Suprapubic skin (tissue), 4 donors: Measurements from ENCODE around the gene GSAP. TPM values are rescaled to one million over a fixed set of nuclear protein-coding genes. Genes with fewer than 3 reads are reported as not detected.

Experiments
- DNase-seq, 2 donors: peaks; one replicate each; pipeline ENCODE4 v3.0.0-alpha.2; 2019; ENCODE audit warnings: low spot score in 2 of 2
- H3K27ac ChIP-seq: fragments of 200-600 bp; sonication (generic); one replicate; pipeline ENCODE4 v1.5.1; 2019
- H3K27me3 ChIP-seq: fragments of 200-600 bp; sonication (generic); one replicate; pipeline ENCODE4 v1.5.1; 2019
- H3K36me3 ChIP-seq: fragments of 200-600 bp; sonication (generic); one replicate; pipeline ENCODE4 v1.5.1; 2019
- H3K4me1 ChIP-seq: fragments of 200-600 bp; sonication (generic); one replicate; pipeline ENCODE4 v1.5.1; 2019
- H3K4me3 ChIP-seq: fragments of 200-600 bp; sonication (generic); one replicate; pipeline ENCODE4 v1.5.1; 2019; ENCODE audit warnings: mild to moderate bottlenecking
- H3K9me3 ChIP-seq: fragments of 200-600 bp; sonication (generic); one replicate; pipeline ENCODE4 v1.5.1; 2019
- CTCF ChIP-seq, 2 donors: fragments of 200-600 bp in 1 of 2; fragments of 450-650 bp in 1 of 2; sonication (generic) in 1 of 2; IDR thresholded peaks; one replicate each; pipeline ENCODE4 v1.5.1; 2016 to 2019; ENCODE audit warnings: antibody characterized with exemption in 2 of 2, mild to moderate bottlenecking in 1 of 2, moderate library complexity in 1 of 2
- EP300 ChIP-seq: sonication (generic); formaldehyde crosslinking; IDR thresholded peaks from one replicate; pipeline ENCODE4 v1.6.1; 2017; ENCODE audit warnings: antibody characterized with exemption
- POLR2A ChIP-seq, 2 donors: fragments of 450-650 bp; IDR thresholded peaks; one replicate each; pipeline ENCODE4 v1.6.1; 2017; ENCODE audit warnings: antibody characterized with exemption in 2 of 2, mild to moderate bottlenecking in 2 of 2, moderate library complexity in 2 of 2
- POLR2AphosphoS5 ChIP-seq, 3 donors: sonication (generic); formaldehyde crosslinking; IDR thresholded peaks; one replicate each; pipeline ENCODE4 v1.6.1; 2017; ENCODE audit warnings: antibody characterized with exemption in 3 of 3
- WGBS: methylation state at CpG from one replicate; pipeline ENCODE4 v1.1.5; 2018; 5-methylcytosine and 5-hydroxymethylcytosine counted together
- total RNA-seq, 4 donors: library from RNA; depleted of rRNA; stranded (reverse); fragments of >200 nt; gene quantifications; one replicate each; pipeline ENCODE4 v1.1.0, GENCODE V29; 2016

GSAP gene
- total RNA-seq, 4 donors from 2014 or later: 11.8 to 52.8 (median 17.2) TPM

DNA sequence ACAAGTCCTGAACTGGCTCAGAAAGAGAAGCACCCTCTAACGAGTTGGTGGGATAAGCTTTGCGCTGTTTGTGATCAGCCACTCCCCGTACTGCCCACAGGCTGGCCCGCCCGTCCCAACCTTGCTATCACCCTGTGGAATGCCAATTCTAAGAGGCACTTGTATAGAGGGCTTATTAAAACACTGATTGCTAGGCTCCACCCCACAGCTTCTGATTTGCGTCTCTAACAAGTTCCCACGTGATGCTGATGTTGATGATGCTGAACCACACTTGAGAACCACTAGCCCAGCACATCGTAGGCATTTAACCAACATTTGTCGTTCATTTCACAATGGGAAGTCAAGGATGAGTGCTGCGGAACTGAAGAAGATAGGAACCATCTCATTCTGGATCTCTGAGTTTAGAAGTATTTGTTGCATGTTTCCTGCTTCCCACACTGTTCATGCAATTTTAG lies 12.7 kb upstream of the GSAP start:
- 86% methylated on average over 10 of the region's 10 CpGs for WGBS
- no peaks in the 10 kb centered on the region for H3K4me1 ChIP-seq
- H3K9me3 ChIP-seq: no peaks in the 10 kb centered on the region
- TF ChIP-seq POLR2A (IDR thresholded peaks at IDR 0.05) (no peak), POLR2AphosphoS5 (IDR thresholded peaks at IDR 0.05) (no peak), CTCF (IDR thresholded peaks at IDR 0.05) (no peak), EP300 (no peak)
- H3K27me3 ChIP-seq: no peaks in the 10 kb centered on the region
- no peak for DNase-seq
- H3K36me3 ChIP-seq: no peaks in the 10 kb centered on the region
- H3K4me3 ChIP-seq: no peak overlapping the region
- H3K27ac ChIP-seq: no peak overlapping the region

DNA sequence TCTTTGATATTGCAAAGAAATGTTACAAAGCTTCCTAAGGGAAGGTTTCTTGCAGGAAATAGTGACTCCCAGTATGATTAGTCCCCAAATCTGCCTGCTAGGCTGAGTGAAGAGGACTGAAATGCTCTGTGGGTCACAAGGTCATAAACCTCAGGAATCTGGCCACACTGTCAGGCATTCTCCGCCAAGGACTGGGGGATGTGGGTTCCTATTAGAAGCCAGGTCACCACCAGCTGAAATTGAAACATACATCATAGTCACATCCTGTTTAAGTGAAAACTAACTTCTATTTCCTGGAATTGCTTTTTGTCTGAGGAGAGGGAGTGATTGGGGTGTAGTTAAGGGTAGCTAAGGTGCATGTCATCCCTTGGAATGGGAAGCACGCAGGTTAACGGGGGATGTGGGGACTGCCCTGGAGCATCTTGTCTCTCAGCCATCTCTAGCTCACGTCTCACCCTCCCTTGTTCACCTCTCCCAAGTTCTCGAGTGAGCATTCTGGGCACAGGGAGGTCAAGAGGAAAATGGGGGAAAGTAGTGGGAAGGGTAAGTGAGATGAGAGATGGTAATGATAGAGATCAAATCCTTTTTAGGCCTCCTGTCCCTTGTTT lies 12.0 kb upstream of the GSAP start:
- Histone ChIP-seq H3K27ac (no peak overlapping the region), H3K9me3 (no peaks in the 10 kb centered on the region)
- whole genome bisulfite sequencing: 78% methylated on average over 5 of the region's 5 CpGs

DNA sequence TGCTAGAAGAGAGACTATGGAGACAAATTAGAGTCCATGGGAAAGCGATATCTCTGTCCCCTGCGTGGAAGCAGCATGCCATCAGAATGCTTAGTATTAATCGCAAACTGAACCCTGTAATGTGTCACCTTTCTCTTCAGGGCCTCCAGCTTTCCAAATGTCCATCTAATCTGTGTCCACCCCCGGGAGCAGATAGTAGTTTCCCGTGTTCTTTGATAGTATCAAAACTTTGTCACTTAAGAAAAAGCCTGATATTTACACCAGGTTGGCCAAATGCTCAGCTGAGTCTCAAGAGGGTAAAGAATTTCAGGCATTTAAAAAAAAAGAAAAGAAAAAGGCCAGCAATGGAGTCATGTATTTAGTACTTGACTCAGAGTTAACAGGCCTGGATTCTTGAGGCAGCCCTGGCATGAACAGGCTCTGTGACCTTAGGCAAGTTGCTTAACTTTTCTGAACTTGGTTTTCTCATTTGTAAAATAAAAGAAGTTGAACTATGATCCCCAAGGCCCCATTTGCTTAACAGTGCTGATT lies 10.4 kb upstream of the GSAP start:
- H3K27me3 ChIP-seq: no peaks in the 10 kb centered on the region
- H3K4me1 ChIP-seq: no peaks in the 10 kb centered on the region
- H3K36me3 ChIP-seq: no peaks in the 10 kb centered on the region
- TF ChIP-seq EP300 (no peak), POLR2AphosphoS5 (IDR thresholded peaks at IDR 0.05) (no peak), CTCF (IDR thresholded peaks at IDR 0.05) (no peak), POLR2A (IDR thresholded peaks at IDR 0.05) (no peak)
- 86% methylated on average over 5 of the region's 5 CpGs for WGBS
- H3K9me3 ChIP-seq: no peaks in the 10 kb centered on the region
- H3K4me3 ChIP-seq: no peak overlapping the region
- no peak for DNase-seq
- H3K27ac ChIP-seq: no peak overlapping the region

More for the DNA sequence above, 12.0 kb upstream of the GSAP start:
- DNase-seq: no peak
- Histone ChIP-seq H3K36me3 (no peaks in the 10 kb centered on the region), H3K4me3 (no peak overlapping the region), H3K27me3 (no peaks in the 10 kb centered on the region), H3K4me1 (no peaks in the 10 kb centered on the region)
- TF ChIP-seq POLR2A (IDR thresholded peaks at IDR 0.05) (no peak), CTCF (IDR thresholded peaks at IDR 0.05) (no peak), POLR2AphosphoS5 (IDR thresholded peaks at IDR 0.05) (no peak), EP300 (no peak)

GRCh38 chr7:77426052-77426404 lies 9.9 kb upstream of the GSAP start:
- Histone ChIP-seq H3K4me3 (no peak overlapping the region), H3K27ac (no peak overlapping the region), H3K9me3 (no peaks in the 10 kb centered on the region), H3K27me3 (no peaks in the 10 kb centered on the region), H3K36me3 (no peaks in the 10 kb centered on the region), H3K4me1 (no peaks in the 10 kb centered on the region)
- DNase-seq: no peak
- WGBS: 80% methylated on average over 5 of the region's 5 CpGs
- TF ChIP-seq POLR2AphosphoS5 (IDR thresholded peaks at IDR 0.05) (no peak), EP300 (no peak), CTCF (IDR thresholded peaks at IDR 0.05) (no peak), POLR2A (IDR thresholded peaks at IDR 0.05) (no peak)

DNA sequence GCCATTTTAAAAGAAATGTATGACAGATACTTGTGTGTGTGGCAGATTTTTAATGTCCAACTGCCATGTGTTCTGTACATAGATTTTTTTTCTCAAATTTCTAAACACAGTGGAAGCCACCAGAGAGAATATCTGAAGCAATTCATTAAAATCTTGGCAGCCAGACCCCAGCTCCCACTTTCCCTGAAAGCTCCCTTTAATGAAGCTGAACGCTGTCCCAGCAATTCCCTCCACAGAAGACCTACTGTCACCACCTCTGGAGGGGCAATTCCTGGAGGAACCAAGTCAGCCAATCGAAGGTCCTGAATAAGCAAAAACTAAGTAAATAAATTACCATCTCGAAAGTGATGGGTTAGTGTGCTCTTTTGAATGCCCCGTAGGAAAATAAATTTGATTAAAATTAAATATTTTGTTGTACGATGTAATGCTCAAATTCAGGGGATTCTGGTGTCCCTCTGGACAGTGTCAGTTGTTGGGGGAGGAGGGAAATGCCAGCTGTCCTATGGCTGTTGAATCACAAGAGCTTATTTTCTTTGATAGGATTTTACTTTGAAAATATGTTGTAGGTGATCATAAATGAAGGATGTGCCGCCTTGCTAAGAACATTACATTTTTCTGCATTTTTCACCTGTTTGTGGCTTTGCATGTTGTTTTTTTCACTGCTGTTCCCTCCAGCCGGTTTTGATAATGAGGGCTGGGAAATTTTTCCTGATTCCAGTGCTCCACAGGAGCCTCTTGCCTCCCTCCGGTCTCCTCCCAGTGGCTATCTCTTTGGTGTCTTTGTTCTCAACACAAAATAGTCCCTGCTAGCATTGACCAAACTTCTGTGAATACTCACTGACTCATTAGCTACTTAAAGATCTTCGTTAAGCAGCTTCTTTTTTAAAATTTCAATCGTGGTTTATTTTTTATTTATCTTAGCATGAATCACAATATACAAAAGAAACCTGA lies 9.2 kb upstream of the GSAP start:
- Histone ChIP-seq H3K27me3 (no peaks in the 10 kb centered on the region), H3K27ac (no peak overlapping the region), H3K36me3 (no peaks in the 10 kb centered on the region), H3K4me1 (no peaks in the 10 kb centered on the region), H3K4me3 (no peak overlapping the region), H3K9me3 (no peaks in the 10 kb centered on the region)
- 55% methylated on average over 10 of the region's 10 CpGs for whole genome bisulfite sequencing
- no peak for DNase-seq
- TF ChIP-seq EP300: no peak
- no peak for TF ChIP-seq POLR2A (IDR thresholded peaks at IDR 0.05)
- no peak for TF ChIP-seq POLR2AphosphoS5 (IDR thresholded peaks at IDR 0.05)
- TF ChIP-seq CTCF (IDR thresholded peaks at IDR 0.05): no peak
